A549 treated with CORT108297 at 1 μM for 4 hours (cell line): ENCODE data around the gene EFCAB14. TPM values are rescaled to one million over a fixed set of nuclear protein-coding genes. Genes with fewer than 3 reads are reported as not detected.

Experiments
- total RNA-seq: library from RNA; stranded (reverse); fragments of 200-300 nt; extraction: Qiagen RNA extraction; gene quantifications from 5 replicates; pipeline ENCODE4 v1.2.3, GENCODE V29; 2022

Gene EFCAB14, protein sequence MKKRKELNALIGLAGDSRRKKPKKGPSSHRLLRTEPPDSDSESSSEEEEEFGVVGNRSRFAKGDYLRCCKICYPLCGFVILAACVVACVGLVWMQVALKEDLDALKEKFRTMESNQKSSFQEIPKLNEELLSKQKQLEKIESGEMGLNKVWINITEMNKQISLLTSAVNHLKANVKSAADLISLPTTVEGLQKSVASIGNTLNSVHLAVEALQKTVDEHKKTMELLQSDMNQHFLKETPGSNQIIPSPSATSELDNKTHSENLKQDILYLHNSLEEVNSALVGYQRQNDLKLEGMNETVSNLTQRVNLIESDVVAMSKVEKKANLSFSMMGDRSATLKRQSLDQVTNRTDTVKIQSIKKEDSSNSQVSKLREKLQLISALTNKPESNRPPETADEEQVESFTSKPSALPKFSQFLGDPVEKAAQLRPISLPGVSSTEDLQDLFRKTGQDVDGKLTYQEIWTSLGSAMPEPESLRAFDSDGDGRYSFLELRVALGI
- total RNA-seq: 20.5 to 27.8 TPM (median 25.7 TPM) in 5 replicates

DNA sequence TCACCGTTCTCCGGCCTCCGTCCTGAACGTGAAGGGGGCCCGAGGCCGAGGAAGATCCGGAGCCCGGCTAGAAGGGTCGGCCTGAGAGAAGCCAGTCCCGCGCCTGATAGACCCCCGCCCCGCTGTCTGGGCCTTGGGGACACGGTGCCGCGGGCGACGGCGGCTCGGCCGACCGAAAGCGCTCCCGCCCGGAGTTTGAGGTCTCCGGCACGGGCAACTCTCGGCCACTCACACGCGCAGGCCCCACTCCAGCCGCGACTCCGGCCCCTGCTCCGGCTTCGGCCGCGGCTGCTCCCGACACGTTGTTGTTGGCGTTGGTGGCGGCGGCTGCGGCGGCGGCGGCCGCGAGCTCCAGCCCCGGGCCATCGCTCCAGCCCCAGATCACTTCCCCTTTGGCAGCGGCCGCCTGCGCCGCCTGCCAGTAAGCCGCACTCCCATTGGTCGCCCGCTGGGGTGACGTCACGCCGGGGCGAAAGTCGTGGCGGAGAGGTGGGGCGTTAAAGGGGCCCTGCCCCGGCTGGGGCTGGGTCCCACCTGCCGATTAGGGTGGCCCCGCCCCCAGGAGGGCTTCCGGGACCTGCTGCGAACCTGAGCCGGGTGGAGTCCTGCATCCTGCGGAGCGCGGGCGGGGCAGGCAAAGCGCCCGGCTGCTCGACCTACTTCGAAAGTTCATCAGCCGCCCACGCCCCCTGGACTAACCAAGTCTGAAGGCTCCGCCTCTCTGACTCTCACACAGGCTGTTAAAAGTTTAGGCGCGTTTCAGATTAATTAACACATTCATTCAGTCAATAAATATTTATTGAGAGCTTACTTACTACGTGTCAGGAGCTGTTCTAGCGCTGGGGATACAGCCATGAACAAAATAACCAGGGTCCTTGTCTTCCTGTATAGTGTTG, at the start of gene EFCAB14:
Gene EFCAB14, minus strand, starts transcription at position 388 of the 896 bp plus-strand sequence. CDS start 1,027 bp downstream, outside the sequence.

DNA sequence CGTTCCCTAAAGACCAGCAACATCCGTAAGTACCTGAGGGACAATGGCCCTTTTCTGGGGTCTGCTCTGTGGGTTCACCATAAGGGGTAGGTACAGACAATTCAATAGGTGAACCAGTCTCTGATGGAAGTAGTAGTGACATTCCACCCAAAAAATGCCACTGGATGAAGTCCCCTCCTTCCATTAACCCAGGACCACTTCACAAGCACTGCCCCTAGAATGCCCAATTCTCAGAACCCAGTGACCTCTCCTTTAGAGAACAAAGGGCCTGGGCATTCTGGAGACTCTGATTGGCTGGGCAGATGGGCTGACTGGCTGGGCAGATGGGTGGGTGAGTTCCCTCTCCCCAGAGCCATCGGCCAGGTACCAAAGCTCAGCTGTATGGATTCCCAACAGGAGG, 47.4 kb downstream of the EFCAB14 start, which contains the start of gene TEX38:
Gene TEX38, plus strand, starts transcription at position 301 of the 400 bp plus-strand sequence. Its CDS starts 81 bp downstream, at position 382.

DNA sequence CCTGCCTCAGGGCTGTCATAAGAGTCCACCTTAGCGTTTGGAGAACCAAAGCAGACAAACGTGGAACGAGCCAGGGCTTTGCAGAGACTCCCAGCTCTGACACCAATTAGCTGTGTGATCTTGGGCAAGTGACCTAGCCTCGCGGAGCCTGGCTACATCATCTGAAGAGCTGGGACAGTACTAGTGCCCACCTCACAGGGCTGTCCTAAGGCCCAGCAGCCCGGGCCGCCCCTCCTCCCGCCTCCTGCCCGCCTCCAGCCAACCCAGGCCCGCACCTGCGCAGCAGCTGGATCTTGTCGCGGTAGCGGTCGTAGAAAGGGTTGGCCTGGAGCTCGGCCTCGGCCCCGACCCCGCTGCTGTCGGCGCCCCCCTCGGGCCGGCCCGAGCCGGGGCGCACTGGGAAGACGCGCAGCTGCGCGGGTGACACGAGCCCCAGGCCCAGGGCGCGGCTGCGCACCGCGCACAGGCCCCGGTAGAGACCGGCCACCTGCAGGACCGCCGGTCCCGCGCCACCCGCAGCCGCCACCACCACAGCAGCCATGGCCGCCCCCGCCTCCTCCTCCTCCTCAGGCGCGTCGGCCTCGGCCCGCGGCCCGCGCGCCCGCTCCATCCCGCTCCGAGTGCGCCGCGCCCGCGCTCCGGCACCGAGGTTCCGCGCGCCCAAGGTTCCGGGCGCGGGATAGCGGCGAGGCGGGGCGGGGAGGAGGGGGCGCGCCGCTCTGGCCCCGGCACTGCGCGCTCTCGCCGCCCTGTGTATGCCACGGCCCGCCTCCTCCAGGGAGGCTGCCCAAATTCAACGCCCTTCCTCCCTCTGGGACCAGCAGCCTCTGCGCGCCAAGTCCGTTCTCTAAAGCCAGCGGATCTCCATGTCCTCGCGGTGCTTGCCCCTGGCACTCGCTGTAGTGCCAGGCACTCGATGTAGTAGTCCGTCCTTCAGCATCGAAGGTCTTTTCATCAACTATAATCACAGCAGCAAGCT, 50.8 kb downstream of the EFCAB14 start, which contains the start of gene ATPAF1:
Gene ATPAF1, minus strand, starts transcription at position 583 of the 979 bp plus-strand sequence. Its CDS starts 42 bp downstream, at position 541.

Other genes starting within 250 kb of the EFCAB14 start
- 0.68 to 1.3 TPM (median 1.2 TPM) in 5 replicates for gene DMBX1, start 229.3 kb downstream of the EFCAB14 start, total RNA-seq
- not detected in 5 replicates for gene KNCN, start 167.5 kb downstream of the EFCAB14 start, total RNA-seq
- 16.8 to 18.5 TPM (median 17.7 TPM) in 5 replicates for gene MKNK1, start 114.8 kb downstream of the EFCAB14 start, total RNA-seq
- 3.4 to 4.1 TPM (median 3.6 TPM) in 5 replicates for gene MOB3C, start 102.3 kb downstream of the EFCAB14 start, total RNA-seq
- 31.3 to 33.4 TPM (median 33.1 TPM) in 5 replicates for gene ATPAF1, start 50.8 kb downstream of the EFCAB14 start, total RNA-seq
- gene TEX38, start 47.3 kb downstream of the EFCAB14 start, total RNA-seq: 0.15 TPM in 1 of 5 replicates, not detected in the others
- not detected in 5 replicates for gene CYP4B1, start 79.9 kb upstream of the EFCAB14 start, total RNA-seq
- gene CYP4A11, start 222.4 kb upstream of the EFCAB14 start, total RNA-seq: not detected in 5 replicates